Ovary (tissue), 3 donors: ENCODE results near the gene ST7L.

ENCODE experiments used
- POLR2A ChIP-seq: fragments of 450-650 bp; IDR thresholded peaks from one replicate; pipeline ENCODE4 v1.6.1; 2017; ENCODE audit warnings: antibody characterized with exemption, mild to moderate bottlenecking, moderate library complexity
- TF ChIP-seq, protein P1 (sequence below), 3 donors: fragments of 450-650 bp in 2 of 3; fragments of 200-600 bp in 1 of 3; IDR thresholded peaks; one replicate each; pipeline versions ENCODE4 v1.5.1 to v1.8.0; 2016 to 2022; ENCODE audit warnings: antibody characterized with exemption in 3 of 3, mild to moderate bottlenecking in 1 of 3
- donor health status: DM: no; HTN: no; CAD: no.

DNA sequence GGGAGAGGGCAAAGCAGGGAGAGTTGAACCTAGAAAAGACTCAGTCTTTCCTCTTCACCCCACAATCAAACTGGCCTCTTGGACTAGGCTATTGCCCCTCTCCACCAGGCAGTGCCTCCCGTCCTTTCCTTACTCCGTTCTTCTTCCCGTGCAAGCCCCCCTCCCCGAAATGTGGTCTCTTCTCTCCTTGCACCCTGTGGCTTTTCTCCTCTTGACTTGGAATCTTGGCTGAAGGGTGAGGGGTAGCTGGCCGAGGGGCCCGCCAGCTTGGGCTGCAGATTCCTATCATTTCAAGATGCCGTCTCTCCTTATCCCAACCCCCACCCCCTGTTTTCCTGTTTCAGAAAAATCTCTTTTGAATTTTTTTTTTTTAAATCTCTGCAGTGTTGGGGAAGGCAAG, 108.6 kb downstream of the ST7L start:
- TF ChIP-seq, protein P1, sequence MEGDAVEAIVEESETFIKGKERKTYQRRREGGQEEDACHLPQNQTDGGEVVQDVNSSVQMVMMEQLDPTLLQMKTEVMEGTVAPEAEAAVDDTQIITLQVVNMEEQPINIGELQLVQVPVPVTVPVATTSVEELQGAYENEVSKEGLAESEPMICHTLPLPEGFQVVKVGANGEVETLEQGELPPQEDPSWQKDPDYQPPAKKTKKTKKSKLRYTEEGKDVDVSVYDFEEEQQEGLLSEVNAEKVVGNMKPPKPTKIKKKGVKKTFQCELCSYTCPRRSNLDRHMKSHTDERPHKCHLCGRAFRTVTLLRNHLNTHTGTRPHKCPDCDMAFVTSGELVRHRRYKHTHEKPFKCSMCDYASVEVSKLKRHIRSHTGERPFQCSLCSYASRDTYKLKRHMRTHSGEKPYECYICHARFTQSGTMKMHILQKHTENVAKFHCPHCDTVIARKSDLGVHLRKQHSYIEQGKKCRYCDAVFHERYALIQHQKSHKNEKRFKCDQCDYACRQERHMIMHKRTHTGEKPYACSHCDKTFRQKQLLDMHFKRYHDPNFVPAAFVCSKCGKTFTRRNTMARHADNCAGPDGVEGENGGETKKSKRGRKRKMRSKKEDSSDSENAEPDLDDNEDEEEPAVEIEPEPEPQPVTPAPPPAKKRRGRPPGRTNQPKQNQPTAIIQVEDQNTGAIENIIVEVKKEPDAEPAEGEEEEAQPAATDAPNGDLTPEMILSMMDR (IDR thresholded peaks at IDR 0.05) = no peak
- no peak for TF ChIP-seq POLR2A
